IMR-90 (cell line): ENCODE results near the gene URB1. TPM values are rescaled to one million over a fixed set of nuclear protein-coding genes. Genes with fewer than 3 reads are reported as not detected.

ENCODE experiments used
- ATAC-seq: fragments of 200-7000 bp; cut with Tn5 transposase; 2 replicates; pipeline ENCODE4 v1.9.1; 2020; ENCODE audit warnings: low read depth, mild to moderate bottlenecking, moderate library complexity
- BruUV-seq: library from RNA; stranded (reverse); fragments of 400-500 nt; replicated peaks from 2 replicates; lab custom pipeline; 2021; lab: Mats Ljungman, UMichigan
- CTCF ChIA-PET: fragments of 300-600 bp; formaldehyde crosslinking; extraction: SDS; loops from one replicate; lab custom pipeline; 2021; ENCODE audit warnings: antibody characterized with exemption; lab: Yijun Ruan, JAX
- POLR2A ChIA-PET: fragments of 300-600 bp; sonication (Branson Sonifier 250); formaldehyde crosslinking; loops from one replicate; lab custom pipeline; 2022; ENCODE audit warnings: antibody characterized with exemption; ENCODE audit not compliant: unreplicated experiment; lab: Charles Lee
- DNase-seq: peaks from one replicate; pipeline ENCODE4 v3.0.0; 2013
- H2AFZ ChIP-seq: replicated peaks from 2 replicates; pipeline ENCODE3; 2013; ENCODE audit warnings: low read length, mild to moderate bottlenecking; ENCODE audit not compliant: poor library complexity
- H2AK5ac ChIP-seq: 2 replicates; pipeline ENCODE4 v1.6.1; 2013; ENCODE audit warnings: low read depth, low read length, inconsistent platforms
- H2AK9ac ChIP-seq: replicated peaks from 2 replicates; pipeline ENCODE3; 2013; ENCODE audit warnings: mild to moderate bottlenecking, low read depth, low read length, moderate library complexity; ENCODE audit not compliant: poor library complexity
- H2BK120ac ChIP-seq: 2 replicates; pipeline ENCODE4 v1.6.1; 2013; ENCODE audit warnings: low read depth, low read length, inconsistent platforms
- H2BK15ac ChIP-seq: 3 replicates; pipeline ENCODE4 v1.6.1; 2013; ENCODE audit warnings: low read depth, low read length, inconsistent platforms
- H2BK20ac ChIP-seq: 2 replicates; pipeline ENCODE4 v1.6.1; 2013; ENCODE audit warnings: low read depth, mild to moderate bottlenecking, inconsistent platforms, low read length, moderate library complexity
- H2BK5ac ChIP-seq: 2 replicates; pipeline ENCODE4 v1.6.1; 2013; ENCODE audit warnings: mild to moderate bottlenecking, low read depth, low read length, inconsistent platforms; ENCODE audit not compliant: poor library complexity, severe bottlenecking
- H3K14ac ChIP-seq: replicated peaks from 2 replicates; pipeline ENCODE4 v1.6.1; 2013; ENCODE audit warnings: low read depth, low read length, inconsistent platforms
- H3K18ac ChIP-seq: 2 replicates; pipeline ENCODE4 v1.6.1; 2013; ENCODE audit warnings: low read depth, low read length, control low read depth
- H3K23ac ChIP-seq: 2 replicates; pipeline ENCODE4 v1.6.1; 2013; ENCODE audit warnings: low read depth, low read length, inconsistent platforms
- H3K27ac ChIP-seq: 2 replicates; pipeline ENCODE4 v1.5.1; 2013; ENCODE audit warnings: mild to moderate bottlenecking, control low read depth, low read length; ENCODE audit not compliant: insufficient read depth
- H3K27me3 ChIP-seq: 2 replicates; pipeline ENCODE4 v1.6.1; 2013; ENCODE audit warnings: low read length; ENCODE audit not compliant: control insufficient read depth, insufficient read depth
- H3K36me3 ChIP-seq: 2 replicates; pipeline ENCODE4 v1.6.1; 2013; ENCODE audit warnings: low read length, mixed read lengths; ENCODE audit not compliant: control insufficient read depth, insufficient read depth
- H3K4ac ChIP-seq: 2 replicates; pipeline ENCODE4 v1.6.1; 2013; ENCODE audit warnings: low read depth, low read length, inconsistent platforms
- H3K4me1 ChIP-seq: 2 replicates; pipeline ENCODE4 v1.6.1; 2013; ENCODE audit warnings: low read length, mixed read lengths; ENCODE audit not compliant: control insufficient read depth, insufficient read depth
- H3K4me2 ChIP-seq: 2 replicates; pipeline ENCODE4 v1.6.1; 2013; ENCODE audit warnings: low read depth, mild to moderate bottlenecking, control low read depth, low read length, moderate library complexity
- H3K4me3 ChIP-seq: 2 replicates; pipeline ENCODE4 v1.5.1; 2013; ENCODE audit warnings: low read depth, mild to moderate bottlenecking, control low read depth, low read length, moderate library complexity; ENCODE audit not compliant: insufficient read depth
- H3K56ac ChIP-seq: 2 replicates; pipeline ENCODE4 v1.6.1; 2013; ENCODE audit warnings: low read length, inconsistent platforms; ENCODE audit not compliant: insufficient read depth; ENCODE audit errors: extremely low read depth
- H3K79me1 ChIP-seq, 2 experiments: 2 replicates each; pipeline ENCODE4 v1.6.1; 2013; ENCODE audit warnings: low read length in 2 of 2, inconsistent platforms in 1 of 2, low read depth in 1 of 2
- H3K9ac ChIP-seq: 2 replicates; pipeline ENCODE4 v1.6.1; 2013; ENCODE audit warnings: low read depth, low read length, control low read depth
- H3K9me1 ChIP-seq: 2 replicates; pipeline ENCODE4 v1.6.1; 2013; ENCODE audit warnings: low read length, inconsistent platforms; ENCODE audit not compliant: insufficient read depth
- H3K9me3 ChIP-seq: 2 replicates; pipeline ENCODE4 v1.6.1; 2013; ENCODE audit warnings: low read length; ENCODE audit not compliant: control insufficient read depth, insufficient read depth
- H4K20me1 ChIP-seq: 2 replicates; pipeline ENCODE4 v1.6.1; 2013; ENCODE audit warnings: low read length, inconsistent platforms; ENCODE audit not compliant: insufficient read depth
- H4K5ac ChIP-seq: 2 replicates; pipeline ENCODE4 v1.6.1; 2013; ENCODE audit warnings: mild to moderate bottlenecking, low read depth, low read length, control low read depth
- H4K8ac ChIP-seq, 2 experiments: 2 replicates each; pipeline ENCODE4 v1.6.1; 2013; ENCODE audit warnings: low read depth in 2 of 2, low read length in 2 of 2, control low read depth in 1 of 2, inconsistent platforms in 1 of 2
- H4K91ac ChIP-seq: 2 replicates; pipeline ENCODE4 v1.6.1; 2013; ENCODE audit warnings: low read depth, low read length, inconsistent platforms; ENCODE audit not compliant: insufficient read depth
- CHD1 ChIP-seq: IDR thresholded peaks from 2 replicates; pipeline ENCODE4 v1.6.1; 2012; ENCODE audit warnings: low read depth, low read length, improper control_type of control experiment
- FOS ChIP-seq: fragments of 150-350 bp; IDR thresholded peaks from 2 replicates; pipeline ENCODE4 v1.6.1; 2016; ENCODE audit warnings: low read depth, low read length
- MAFK ChIP-seq: IDR thresholded peaks from 2 replicates; pipeline ENCODE4 v1.6.1; 2012; ENCODE audit warnings: low read depth, low read length, improper control_type of control experiment
- MAZ ChIP-seq: IDR thresholded peaks from 2 replicates; pipeline ENCODE4 v1.6.1; 2012; ENCODE audit warnings: low read depth, mild to moderate bottlenecking, low read length, improper control_type of control experiment, moderate library complexity, borderline replicate concordance
- NFE2L2 ChIP-seq: fragments of 150-350 bp; IDR thresholded peaks from 2 replicates; pipeline ENCODE4 v1.6.1; 2016; ENCODE audit warnings: low read depth, mild to moderate bottlenecking, low read length
- POLR2A ChIP-seq: IDR thresholded peaks from 2 replicates; pipeline ENCODE4 v1.6.1; 2012; ENCODE audit warnings: mild to moderate bottlenecking, low read depth, low read length
- WGBS, 2 experiments: methylation state at CpG; one replicate each; pipeline versions ENCODE4 v1.1.5 to v1.1.7; 2013; ENCODE audit warnings: missing lambda C conversion rate in 2 of 2; ENCODE audit not compliant: insufficient read length in 1 of 2; ENCODE audit errors: extremely low coverage in 2 of 2; 5-methylcytosine and 5-hydroxymethylcytosine counted together
- dilution Hi-C: fragments of 300-500 bp; cut with HindIII; formaldehyde crosslinking; loops from one replicate; pipeline ENCODE4 v1.14.3; 2018; ENCODE audit warnings: low sequenced_read_pairs; ENCODE audit not compliant: unreplicated experiment
- in situ Hi-C: fragments of 300-500 bp; cut with MboI; formaldehyde crosslinking; loops from 3 replicates; pipeline ENCODE4 v1.14.3; 2019; ENCODE audit warnings: low sequenced_read_pairs, inconsistent platforms, mixed read lengths
- intact Hi-C: fragments of 100-400 bp; cut with micrococcal nuclease; formaldehyde crosslinking; loops from 2 replicates; pipeline ENCODE4 v1.10.0; 2022
- polyA plus RNA-seq, 3 experiments: library from polyadenylated mRNA; depleted of rRNA; stranded (reverse); fragments of >200 nt; gene quantifications; 2 replicates each; pipeline ENCODE4 v1.2.3, GENCODE V29; 2012; ENCODE audit warnings: low replicate concordance in 1 of 3
- total RNA-seq: library from RNA; depleted of rRNA; stranded (reverse); fragments of >200 nt; gene quantifications from 2 replicates; pipeline ENCODE4 v1.2.3, GENCODE V29; 2012
- TF ChIP-seq, protein P1 (sequence below): fragments of 150-350 bp; IDR thresholded peaks from 2 replicates; pipeline ENCODE4 v1.6.1; 2017; ENCODE audit warnings: mild to moderate bottlenecking, antibody characterized with exemption, low read length, low read depth

The URB1 gene
- total and polyA plus RNA-seq, 2 of the 4 experiments (the other 2 are of a cell fraction): 9.2 to 12.7 TPM

DNA sequence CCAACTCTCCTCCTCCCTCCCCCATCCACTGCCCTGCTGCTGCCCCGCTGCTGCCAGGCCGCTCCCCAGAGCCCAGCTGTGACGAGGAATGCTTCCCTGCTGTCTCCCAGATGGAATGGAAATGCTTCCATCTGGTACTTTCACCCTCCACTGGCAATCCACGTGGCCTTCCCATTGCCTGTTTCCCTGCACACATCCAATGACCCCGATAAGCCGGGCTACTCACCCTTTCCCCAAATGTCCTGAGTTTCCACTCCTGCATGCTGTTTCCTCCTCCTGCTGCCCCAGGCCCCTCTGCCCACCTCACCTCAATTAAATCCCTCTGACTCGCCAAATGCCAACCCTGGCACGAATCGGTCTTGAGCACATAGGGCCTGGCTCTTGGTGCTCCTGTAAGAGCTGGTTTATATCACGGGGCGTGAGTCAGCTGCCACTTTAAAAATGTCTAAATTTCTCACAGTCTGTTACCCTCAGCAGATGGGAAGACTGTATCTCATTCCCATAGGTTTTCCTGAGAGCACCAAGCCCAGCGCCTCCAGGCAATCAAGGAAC lies 57.8 kb downstream of the URB1 start:
- CTCF ChIA-PET: no interaction called here
- DNase-seq: no peak
- dilution Hi-C loops: no loop called here

More for the DNA sequence above, 57.8 kb downstream of the URB1 start:
- no peak overlapping the region for H4K5ac ChIP-seq
- no peaks in the 10 kb centered on the region for H3K9me1 ChIP-seq
- H2BK15ac ChIP-seq: no peak overlapping the region
- intact Hi-C loops: no loop called here
- H3K23ac ChIP-seq: no peak overlapping the region
- no peak overlapping the region for H3K14ac ChIP-seq
- peaks cover 2 to 10% of the 10 kb centered on the region in 2 experiments; a peak in 2 of 4 replicates for H3K79me1 ChIP-seq
- no peak overlapping the region for H2BK5ac ChIP-seq
- POLR2A ChIA-PET: no interaction called here
- WGBS, 2 experiments: 73% methylated on average over 3 of the region's 12 CpGs; no CpG with 5 or more reads in 1 of the 2 experiments
- H3K36me3 ChIP-seq: peaks cover 58% of the 10 kb centered on the region
- H3K4me1 ChIP-seq: no peaks in the 10 kb centered on the region
- no peak for ATAC-seq
- H4K91ac ChIP-seq: no peak overlapping the region
- BruUV-seq: no TSS peak
- H3K9ac ChIP-seq: no peak overlapping the region
- no peak overlapping the region for H3K4ac ChIP-seq
- H3K27ac ChIP-seq: no peak overlapping the region
- no peak overlapping the region for H2AFZ ChIP-seq
- H3K9me3 ChIP-seq: no peaks in the 10 kb centered on the region
- no peak overlapping the region for H4K8ac ChIP-seq
- in situ Hi-C loops: no loop called here
- no peak overlapping the region for H2BK120ac ChIP-seq
- H3K18ac ChIP-seq: no peak overlapping the region
- H3K4me2 ChIP-seq: no peak overlapping the region
- H3K4me3 ChIP-seq: no peak overlapping the region
- no peak overlapping the region for H2BK20ac ChIP-seq
- TF ChIP-seq, protein P1, sequence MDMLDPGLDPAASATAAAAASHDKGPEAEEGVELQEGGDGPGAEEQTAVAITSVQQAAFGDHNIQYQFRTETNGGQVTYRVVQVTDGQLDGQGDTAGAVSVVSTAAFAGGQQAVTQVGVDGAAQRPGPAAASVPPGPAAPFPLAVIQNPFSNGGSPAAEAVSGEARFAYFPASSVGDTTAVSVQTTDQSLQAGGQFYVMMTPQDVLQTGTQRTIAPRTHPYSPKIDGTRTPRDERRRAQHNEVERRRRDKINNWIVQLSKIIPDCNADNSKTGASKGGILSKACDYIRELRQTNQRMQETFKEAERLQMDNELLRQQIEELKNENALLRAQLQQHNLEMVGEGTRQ: no peak
- no peak for TF ChIP-seq POLR2A
- no peak for TF ChIP-seq FOS
- no peak for TF ChIP-seq MAZ
- no peak for TF ChIP-seq MAFK
- TF ChIP-seq CHD1: no peak
- TF ChIP-seq NFE2L2: no peak
- no peak overlapping the region for H2AK5ac ChIP-seq
- H3K56ac ChIP-seq: no peak overlapping the region
- H2AK9ac ChIP-seq: no peak overlapping the region
- H4K20me1 ChIP-seq: no peaks in the 10 kb centered on the region
- no peaks in the 10 kb centered on the region for H3K27me3 ChIP-seq
